GM11168 (cell line): Measurements from ENCODE around the gene LPCAT3.

Experiments
- in situ Hi-C: fragments of 300-500 bp; cut with MboI; formaldehyde crosslinking; loops from one replicate; pipeline ENCODE4 v1.12.0; 2022; ENCODE audit warnings: low sequenced_read_pairs; ENCODE audit not compliant: unreplicated experiment

LPCAT3 gene

GRCh38 chr12:6955108-6956020 lies 62.9 kb downstream of the LPCAT3 start:
- in situ Hi-C loops, result no loop called here

- in situ Hi-C loops, result no loop called here
These were observed 63.8 kb downstream of the LPCAT3 start for GRCh38 chr12:6954316-6955107.

- in situ Hi-C loops, result no loop called here
These were observed 64.6 kb downstream of the LPCAT3 start for GRCh38 chr12:6953442-6954315.

GRCh38 chr12:6952863-6953441 lies 65.3 kb downstream of the LPCAT3 start:
- in situ Hi-C loops, result no loop called here

- in situ Hi-C loops, result no loop called here
These were observed 66.0 kb downstream of the LPCAT3 start for GRCh38 chr12:6952121-6952862.

- in situ Hi-C loops, result no loop called here
These were observed 66.6 kb downstream of the LPCAT3 start for GRCh38 chr12:6951551-6952120.

GRCh38 chr12:6950811-6951540 lies 67.3 kb downstream of the LPCAT3 start, which contains the start of gene PTPN6:
Gene PTPN6 (plus strand): TSS chr12:6951356. CDS start chr12:6951513, 157 bp downstream.
- in situ Hi-C loops, result no loop called here

GRCh38 chr12:6950401-6950801 lies 67.9 kb downstream of the LPCAT3 start:
- in situ Hi-C loops, result no loop called here

- in situ Hi-C loops, result no loop called here
These were observed 69.2 kb downstream of the LPCAT3 start for GRCh38 chr12:6948873-6949594.

- in situ Hi-C loops, result no loop called here
These were observed 70.7 kb downstream of the LPCAT3 start for GRCh38 chr12:6947615-6948014.

GRCh38 chr12:6946920-6947374 lies 71.3 kb downstream of the LPCAT3 start:
- in situ Hi-C loops, result no loop called here

GRCh38 chr12:6946033-6946919 lies 72.0 kb downstream of the LPCAT3 start:
- in situ Hi-C loops, result no loop called here

- in situ Hi-C loops, result no loop called here
These were observed 72.7 kb downstream of the LPCAT3 start for GRCh38 chr12:6945613-6946012.

GRCh38 chr12:6944381-6945186 lies 73.7 kb downstream of the LPCAT3 start:
- in situ Hi-C loops, result no loop called here

GRCh38 chr12:6943722-6944380 lies 74.4 kb downstream of the LPCAT3 start, which contains the start of the genes C12orf57 and RNU7-1:
Gene C12orf57 (plus strand): TSS chr12:6944022. CDS start chr12:6944122, 100 bp downstream.
Gene RNU7-1 (plus strand): TSS chr12:6943816.
- in situ Hi-C loops, result no loop called here
